ENCODE data around the gene FUNDC1.
"Not testable (repeated sequence)": the region's sequence is repeated elsewhere in the genome, so short reads cannot be mapped to it uniquely, and the experiment has no call there.

Gene FUNDC1

GRCh38 chrX:44542567-44543325 lies at the start of gene FUNDC1:
TSS of gene FUNDC1 (minus strand) at chrX:44542859. CDS start at chrX:44542832, 27 bp downstream.
- Histone ChIP-seq H2AFZ (ENCODE audit: low read depth, low read length) (peak within 1 kb of the TSS; percentile 68), H3K9me3 (ENCODE audit: low read length) (no peaks in the 10 kb centered on the region), H3K36me3 (ENCODE audit: insufficient read depth, low read length) (peaks cover 2% of the 10 kb centered on the region), H3K4me3 (ENCODE audit: low read length) (peak within 1 kb of the TSS; percentile 95), H3K27me3 (ENCODE audit: insufficient read depth, low read length) (no peaks in the 10 kb centered on the region), H3K4me1 (ENCODE audit: insufficient read depth, low read length) (peaks cover 7% of the 10 kb centered on the region)

GRCh38 chrX:44585866-44586265 lies 43.2 kb upstream of the FUNDC1 start:
- Histone ChIP-seq H3K36me3 (ENCODE audit: insufficient read depth, low read length) (no peaks in the 10 kb centered on the region), H3K27me3 (ENCODE audit: insufficient read depth, low read length) (no peaks in the 10 kb centered on the region), H3K4me3 (ENCODE audit: low read length) (no peak overlapping the region), H3K4me1 (ENCODE audit: insufficient read depth, low read length) (no peaks in the 10 kb centered on the region), H3K9me3 (ENCODE audit: low read length) (no peaks in the 10 kb centered on the region), H2AFZ (ENCODE audit: low read depth, low read length) (no peak overlapping the region)

GRCh38 chrX:44580466-44580865 lies 37.8 kb upstream of the FUNDC1 start:
- no peak overlapping the region for H2AFZ ChIP-seq (ENCODE audit: low read depth, low read length)
- no peaks in the 10 kb centered on the region for H3K4me1 ChIP-seq (ENCODE audit: insufficient read depth, low read length)
- H3K36me3 ChIP-seq (ENCODE audit: insufficient read depth, low read length), result no peaks in the 10 kb centered on the region
- no peak overlapping the region for H3K4me3 ChIP-seq (ENCODE audit: low read length)
- no peaks in the 10 kb centered on the region for H3K27me3 ChIP-seq (ENCODE audit: insufficient read depth, low read length)
- H3K9me3 ChIP-seq (ENCODE audit: low read length), result no peaks in the 10 kb centered on the region

- no peaks in the 10 kb centered on the region for H3K36me3 ChIP-seq (ENCODE audit: insufficient read depth, low read length)
- H3K4me1 ChIP-seq (ENCODE audit: insufficient read depth, low read length), result no peaks in the 10 kb centered on the region
- no peak overlapping the region for H3K4me3 ChIP-seq (ENCODE audit: low read length)
- no peaks in the 10 kb centered on the region for H3K9me3 ChIP-seq (ENCODE audit: low read length)
- H3K27me3 ChIP-seq (ENCODE audit: insufficient read depth, low read length), result no peaks in the 10 kb centered on the region
- no peak overlapping the region for H2AFZ ChIP-seq (ENCODE audit: low read depth, low read length)
Measured at GRCh38 chrX:44572340-44572938, 29.8 kb upstream of the FUNDC1 start.

- H2AFZ ChIP-seq (ENCODE audit: low read depth, low read length), result no peak overlapping the region
- H3K9me3 ChIP-seq (ENCODE audit: low read length), result no peaks in the 10 kb centered on the region
- H3K4me1 ChIP-seq (ENCODE audit: insufficient read depth, low read length), result no peaks in the 10 kb centered on the region
- no peak overlapping the region for H3K4me3 ChIP-seq (ENCODE audit: low read length)
- H3K36me3 ChIP-seq (ENCODE audit: insufficient read depth, low read length), result no peaks in the 10 kb centered on the region
- H3K27me3 ChIP-seq (ENCODE audit: insufficient read depth, low read length), result no peaks in the 10 kb centered on the region
Measured at GRCh38 chrX:44570522-44570921, 27.9 kb upstream of the FUNDC1 start.

- no peaks in the 10 kb centered on the region for H3K4me1 ChIP-seq (ENCODE audit: insufficient read depth, low read length)
- no peaks in the 10 kb centered on the region for H3K36me3 ChIP-seq (ENCODE audit: insufficient read depth, low read length)
- no peak overlapping the region for H2AFZ ChIP-seq (ENCODE audit: low read depth, low read length)
- H3K27me3 ChIP-seq (ENCODE audit: insufficient read depth, low read length), result no peaks in the 10 kb centered on the region
- no peak overlapping the region for H3K4me3 ChIP-seq (ENCODE audit: low read length)
- H3K9me3 ChIP-seq (ENCODE audit: low read length), result no peaks in the 10 kb centered on the region
Measured at GRCh38 chrX:44569122-44569521, 26.5 kb upstream of the FUNDC1 start.

GRCh38 chrX:44568196-44568595 lies 25.5 kb upstream of the FUNDC1 start:
- no peaks in the 10 kb centered on the region for H3K4me1 ChIP-seq (ENCODE audit: insufficient read depth, low read length)
- H3K9me3 ChIP-seq (ENCODE audit: low read length), result no peaks in the 10 kb centered on the region
- no peaks in the 10 kb centered on the region for H3K27me3 ChIP-seq (ENCODE audit: insufficient read depth, low read length)
- H3K36me3 ChIP-seq (ENCODE audit: insufficient read depth, low read length), result no peaks in the 10 kb centered on the region
- H2AFZ ChIP-seq (ENCODE audit: low read depth, low read length), result no peak overlapping the region
- H3K4me3 ChIP-seq (ENCODE audit: low read length), result no peak overlapping the region

GRCh38 chrX:44561896-44562295 lies 19.2 kb upstream of the FUNDC1 start:
- not testable (repeated sequence) for H3K27me3 ChIP-seq (ENCODE audit: insufficient read depth, low read length); H3K36me3 ChIP-seq (ENCODE audit: insufficient read depth, low read length); H3K9me3 ChIP-seq (ENCODE audit: low read length); H2AFZ ChIP-seq (ENCODE audit: low read depth, low read length); H3K4me3 ChIP-seq (ENCODE audit: low read length); H3K4me1 ChIP-seq (ENCODE audit: insufficient read depth, low read length)

GRCh38 chrX:44550563-44550962 lies 7.9 kb upstream of the FUNDC1 start:
- Histone ChIP-seq H3K36me3 (ENCODE audit: insufficient read depth, low read length) (no peaks in the 10 kb centered on the region), H3K4me3 (ENCODE audit: low read length) (no peak overlapping the region), H3K9me3 (ENCODE audit: low read length) (no peaks in the 10 kb centered on the region), H3K4me1 (ENCODE audit: insufficient read depth, low read length) (no peaks in the 10 kb centered on the region), H3K27me3 (ENCODE audit: insufficient read depth, low read length) (no peaks in the 10 kb centered on the region), H2AFZ (ENCODE audit: low read depth, low read length) (no peak overlapping the region)

- H2AFZ ChIP-seq (ENCODE audit: low read depth, low read length); H3K4me3 ChIP-seq (ENCODE audit: low read length): not testable (repeated sequence)
Measured at GRCh38 chrX:44545454-44545853, 2.8 kb upstream of the FUNDC1 start.

GRCh38 chrX:44544036-44544435 lies 1.4 kb upstream of the FUNDC1 start:
- H3K4me1 ChIP-seq (ENCODE audit: insufficient read depth, low read length), result peaks cover 7% of the 10 kb centered on the region
- no peaks in the 10 kb centered on the region for H3K27me3 ChIP-seq (ENCODE audit: insufficient read depth, low read length)
- H3K36me3 ChIP-seq (ENCODE audit: insufficient read depth, low read length), result peaks cover 2% of the 10 kb centered on the region
- H3K4me3 ChIP-seq (ENCODE audit: low read length), result no peak overlapping the region
- H3K9me3 ChIP-seq (ENCODE audit: low read length), result no peaks in the 10 kb centered on the region
- no peak overlapping the region for H2AFZ ChIP-seq (ENCODE audit: low read depth, low read length)

More at GRCh38 chrX:44545454-44545853, 2.8 kb upstream of the FUNDC1 start:
- H3K36me3 ChIP-seq (ENCODE audit: insufficient read depth, low read length); H3K4me1 ChIP-seq (ENCODE audit: insufficient read depth, low read length); H3K27me3 ChIP-seq (ENCODE audit: insufficient read depth, low read length); H3K9me3 ChIP-seq (ENCODE audit: low read length): not testable (repeated sequence)

- peaks cover 11% of the 10 kb centered on the region for H3K36me3 ChIP-seq (ENCODE audit: insufficient read depth, low read length)
- no peak overlapping the region for H2AFZ ChIP-seq (ENCODE audit: low read depth, low read length)
- no peaks in the 10 kb centered on the region for H3K27me3 ChIP-seq (ENCODE audit: insufficient read depth, low read length)
- H3K9me3 ChIP-seq (ENCODE audit: low read length), result no peaks in the 10 kb centered on the region
- H3K4me3 ChIP-seq (ENCODE audit: low read length), result no peak overlapping the region
- H3K4me1 ChIP-seq (ENCODE audit: insufficient read depth, low read length), result peaks cover 2% of the 10 kb centered on the region
Measured at GRCh38 chrX:44536198-44536597, 6.5 kb downstream of the FUNDC1 start.

GRCh38 chrX:44529310-44529709 lies 13.3 kb downstream of the FUNDC1 start:
- no peaks in the 10 kb centered on the region for H3K4me1 ChIP-seq (ENCODE audit: insufficient read depth, low read length)
- no peaks in the 10 kb centered on the region for H3K9me3 ChIP-seq (ENCODE audit: low read length)

GRCh38 chrX:44514272-44514671 lies 28.4 kb downstream of the FUNDC1 start:
- H3K27me3 ChIP-seq (ENCODE audit: insufficient read depth, low read length), result no peaks in the 10 kb centered on the region
- no peaks in the 10 kb centered on the region for H3K36me3 ChIP-seq (ENCODE audit: insufficient read depth, low read length)
- H3K4me3 ChIP-seq (ENCODE audit: low read length), result no peak overlapping the region
- no peaks in the 10 kb centered on the region for H3K4me1 ChIP-seq (ENCODE audit: insufficient read depth, low read length)
- no peak overlapping the region for H2AFZ ChIP-seq (ENCODE audit: low read depth, low read length)
- H3K9me3 ChIP-seq (ENCODE audit: low read length), result no peaks in the 10 kb centered on the region

More at GRCh38 chrX:44529310-44529709, 13.3 kb downstream of the FUNDC1 start:
- Histone ChIP-seq H3K4me3 (ENCODE audit: low read length) (no peak overlapping the region), H3K36me3 (ENCODE audit: insufficient read depth, low read length) (peaks cover 4% of the 10 kb centered on the region), H3K27me3 (ENCODE audit: insufficient read depth, low read length) (no peaks in the 10 kb centered on the region), H2AFZ (ENCODE audit: low read depth, low read length) (no peak overlapping the region)

All from neuron (in vitro differentiated cells).